HCT116 (cell line): ENCODE measurements around the gene MZB1. TPM values are rescaled to one million over a fixed set of nuclear protein-coding genes. Genes with fewer than 3 reads are reported as not detected.

Experiments
- ATAC-seq: fragments of 200-7000 bp; cut with Tn5 transposase; 2 replicates; pipeline ENCODE4 v1.9.1; 2020; ENCODE audit warnings: mild to moderate bottlenecking, moderate library complexity
- BruUV-seq: library from RNA; stranded (reverse); fragments of 400-500 nt; replicated peaks from 2 replicates; lab custom pipeline; 2021; lab: Mats Ljungman, UMichigan
- CTCF ChIA-PET: fragments of 300-600 bp; sonication (Branson Sonifier 250); formaldehyde crosslinking; loops from one replicate; lab custom pipeline; 2021; ENCODE audit warnings: antibody characterized with exemption; lab: Charles Lee
- POLR2A ChIA-PET: fragments of 300-600, 350-600 bp; sonication (Branson Sonifier 250); formaldehyde crosslinking; loops from one replicate; lab custom pipeline; 2021; ENCODE audit warnings: antibody characterized with exemption; lab: Charles Lee
- RAD21 ChIA-PET, 2 experiments: fragments of 300-600 bp; sonication (Branson Sonifier 250); formaldehyde crosslinking; loops; one replicate each; lab custom pipeline; 2023; ENCODE audit warnings: low total read pairs in 2 of 2; ENCODE audit not compliant: uncharacterized antibody in 2 of 2, unreplicated experiment in 2 of 2, low non-redundant PET in 1 of 2; lab: Charles Lee
- DNase-seq: peaks from one replicate; pipeline ENCODE4 v3.0.0-alpha.2; 2010; ENCODE audit warnings: low read depth, low spot score
- H2AFZ ChIP-seq: fragments of 200-600 bp; shearing (Covaris generic), sonication (generic); 2 replicates; pipeline ENCODE4 v1.6.1; 2017; ENCODE audit warnings: low read depth, mixed run types, mixed read lengths, antibody characterized with exemption, low read length; ENCODE audit not compliant: poor library complexity, severe bottlenecking
- H3K27ac ChIP-seq: 2 replicates; pipeline ENCODE4 v1.5.1; 2012; ENCODE audit warnings: low read depth, low read length
- H3K27me3 ChIP-seq: fragments of 200-600 bp; sonication (generic); 2 replicates; pipeline ENCODE4 v1.6.1; 2016; ENCODE audit warnings: mixed run types, low read length, mixed read lengths; ENCODE audit not compliant: insufficient read depth
- H3K36me3 ChIP-seq, 2 experiments: fragments of 200-500 bp in 1 of 2; fragments of 200-600 bp in 1 of 2; sonication (Bioruptor generic) in 1 of 2; sonication (generic) in 1 of 2; 2 replicates each; pipeline versions ENCODE4 v1.5.1 to v1.6.1; 2014 to 2016; ENCODE audit warnings: low read length in 2 of 2, inconsistent platforms in 1 of 2, mixed read lengths in 1 of 2, mixed run types in 1 of 2; ENCODE audit not compliant: insufficient read depth in 2 of 2, control insufficient read depth in 1 of 2
- H3K4me1 ChIP-seq, 2 experiments: fragments of 200-600 bp in 1 of 2; sonication (generic) in 1 of 2; 2 replicates each; pipeline versions ENCODE4 v1.5.1 to v1.6.1; 2012 to 2017; ENCODE audit warnings: low read length in 2 of 2, inconsistent platforms in 1 of 2, mild to moderate bottlenecking in 1 of 2, mixed read lengths in 1 of 2, mixed run types in 1 of 2, moderate library complexity in 1 of 2; ENCODE audit not compliant: insufficient read depth in 2 of 2, control insufficient read depth in 1 of 2
- H3K4me2 ChIP-seq: fragments of 200-600 bp; sonication (generic); 2 replicates; pipeline ENCODE4 v1.6.1; 2017; ENCODE audit warnings: mixed run types, low read length, mixed read lengths
- H3K4me3 ChIP-seq, 2 experiments: fragments of 200-600 bp in 1 of 2; sonication (generic) in 1 of 2; replicated peaks in 1 of 2; 2 replicates each; pipeline ENCODE4 v1.5.1; 2011 to 2016; ENCODE audit warnings: low read length in 2 of 2, control low read depth in 1 of 2, low read depth in 1 of 2, mild to moderate bottlenecking in 1 of 2, mixed read lengths in 1 of 2, mixed run types in 1 of 2
- H3K79me2 ChIP-seq: fragments of 200-600 bp; sonication (generic); 2 replicates; pipeline ENCODE4 v1.6.1; 2017; ENCODE audit warnings: mild to moderate bottlenecking, mixed run types, low read length, moderate library complexity, mixed read lengths; ENCODE audit not compliant: insufficient read depth
- H3K9ac ChIP-seq: fragments of 200-600 bp; sonication (generic); 2 replicates; pipeline ENCODE4 v1.6.1; 2016; ENCODE audit warnings: low read length, mixed read lengths
- H3K9me2 ChIP-seq: fragments of 200-600 bp; sonication (generic), shearing (Covaris generic); 2 replicates; pipeline ENCODE4 v1.6.1; 2017; ENCODE audit warnings: mixed run types, mild to moderate bottlenecking, moderate library complexity; ENCODE audit not compliant: insufficient read depth
- H3K9me3 ChIP-seq, 2 experiments: fragments of 200-500 bp in 1 of 2; fragments of 200-600 bp in 1 of 2; sonication (Bioruptor generic) in 1 of 2; sonication (generic) in 1 of 2; 2 replicates each; pipeline ENCODE4 v1.6.1; 2014 to 2017; ENCODE audit warnings: low read length in 2 of 2, mixed read lengths in 2 of 2, inconsistent platforms in 1 of 2, low read depth in 1 of 2, mild to moderate bottlenecking in 1 of 2, mixed run types in 1 of 2, moderate library complexity in 1 of 2; ENCODE audit not compliant: control insufficient read depth in 1 of 2, insufficient read depth in 1 of 2
- H4K20me1 ChIP-seq: fragments of 200-600 bp; sonication (generic), shearing (Covaris generic); 2 replicates; pipeline ENCODE4 v1.6.1; 2017; ENCODE audit warnings: mixed run types, mild to moderate bottlenecking, moderate library complexity; ENCODE audit not compliant: insufficient read depth
- CBX3 ChIP-seq: IDR thresholded peaks from 2 replicates; pipeline ENCODE4 v1.6.1; 2012; ENCODE audit warnings: low read depth
- EZH2 ChIP-seq: fragments of 200-600 bp; sonication (generic); IDR thresholded peaks from 2 replicates; pipeline ENCODE4 v1.6.1; 2017; ENCODE audit warnings: antibody characterized with exemption, mixed run types
- FOSL1 ChIP-seq: IDR thresholded peaks from 2 replicates; pipeline ENCODE4 v1.6.1; 2012; ENCODE audit warnings: low read depth
- RAD21 ChIP-seq: IDR thresholded peaks from 2 replicates; pipeline ENCODE4 v1.6.1; 2012; ENCODE audit warnings: low read depth, mild to moderate bottlenecking
- ZFX ChIP-seq: fragments of 450-650 bp; IDR thresholded peaks from 2 replicates; pipeline ENCODE4 v1.6.1; 2017
- intact Hi-C: fragments of 100-400 bp; cut with micrococcal nuclease; formaldehyde crosslinking; loops from 2 replicates; pipeline ENCODE4 v1.10.0; 2022
- total RNA-seq: library from RNA; stranded (reverse); gene quantifications from one replicate; pipeline ENCODE4 v1.2.1, GENCODE V29; 2021; ENCODE audit not compliant: unreplicated experiment
- TF ChIP-seq, protein P1 (sequence below): IDR thresholded peaks from 2 replicates; pipeline ENCODE4 v1.6.1; 2012; ENCODE audit warnings: low read depth
- TF ChIP-seq, protein P2 (sequence below): IDR thresholded peaks from 2 replicates; pipeline ENCODE4 v1.6.1; 2012
- TF ChIP-seq, protein P3 (sequence below), 3 experiments: fragments of 200-600 bp in 1 of 3; sonication (generic) in 1 of 3; IDR thresholded peaks in 2 of 3; conservative IDR thresholded peaks in 1 of 3; 2 replicates each; pipeline ENCODE4 v1.5.1; 2012 to 2017; ENCODE audit warnings: low read depth in 2 of 3, low read length in 2 of 3, antibody characterized with exemption in 1 of 3, borderline replicate concordance in 1 of 3, control low read depth in 1 of 3, mild to moderate bottlenecking in 1 of 3, mixed read lengths in 1 of 3, mixed run types in 1 of 3, moderate library complexity in 1 of 3; ENCODE audit not compliant: insufficient read depth in 1 of 3

The MZB1 gene
- total RNA-seq, 1 experiment from 2014 or later: 0.81 TPM

DNA sequence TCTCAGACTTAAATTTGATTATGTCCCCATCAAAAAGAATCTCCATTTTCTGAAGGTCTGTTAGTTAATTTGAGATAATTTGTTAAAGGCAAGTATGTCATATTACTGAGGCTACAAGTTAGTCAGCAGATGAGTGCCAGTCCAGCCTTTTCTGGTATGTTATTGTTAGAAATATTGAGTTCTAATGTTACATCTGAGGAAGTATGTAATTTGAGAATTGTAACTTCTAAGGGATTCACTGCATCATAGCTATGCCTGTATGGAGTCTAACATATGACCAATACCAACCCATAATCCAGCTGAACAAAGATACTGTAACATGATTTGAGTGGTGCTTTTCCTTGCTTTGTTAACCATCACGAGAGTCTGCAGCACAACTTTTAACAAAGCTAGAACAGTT lies 20.5 kb downstream of the MZB1 start (continued):
- TF ChIP-seq, protein P1, sequence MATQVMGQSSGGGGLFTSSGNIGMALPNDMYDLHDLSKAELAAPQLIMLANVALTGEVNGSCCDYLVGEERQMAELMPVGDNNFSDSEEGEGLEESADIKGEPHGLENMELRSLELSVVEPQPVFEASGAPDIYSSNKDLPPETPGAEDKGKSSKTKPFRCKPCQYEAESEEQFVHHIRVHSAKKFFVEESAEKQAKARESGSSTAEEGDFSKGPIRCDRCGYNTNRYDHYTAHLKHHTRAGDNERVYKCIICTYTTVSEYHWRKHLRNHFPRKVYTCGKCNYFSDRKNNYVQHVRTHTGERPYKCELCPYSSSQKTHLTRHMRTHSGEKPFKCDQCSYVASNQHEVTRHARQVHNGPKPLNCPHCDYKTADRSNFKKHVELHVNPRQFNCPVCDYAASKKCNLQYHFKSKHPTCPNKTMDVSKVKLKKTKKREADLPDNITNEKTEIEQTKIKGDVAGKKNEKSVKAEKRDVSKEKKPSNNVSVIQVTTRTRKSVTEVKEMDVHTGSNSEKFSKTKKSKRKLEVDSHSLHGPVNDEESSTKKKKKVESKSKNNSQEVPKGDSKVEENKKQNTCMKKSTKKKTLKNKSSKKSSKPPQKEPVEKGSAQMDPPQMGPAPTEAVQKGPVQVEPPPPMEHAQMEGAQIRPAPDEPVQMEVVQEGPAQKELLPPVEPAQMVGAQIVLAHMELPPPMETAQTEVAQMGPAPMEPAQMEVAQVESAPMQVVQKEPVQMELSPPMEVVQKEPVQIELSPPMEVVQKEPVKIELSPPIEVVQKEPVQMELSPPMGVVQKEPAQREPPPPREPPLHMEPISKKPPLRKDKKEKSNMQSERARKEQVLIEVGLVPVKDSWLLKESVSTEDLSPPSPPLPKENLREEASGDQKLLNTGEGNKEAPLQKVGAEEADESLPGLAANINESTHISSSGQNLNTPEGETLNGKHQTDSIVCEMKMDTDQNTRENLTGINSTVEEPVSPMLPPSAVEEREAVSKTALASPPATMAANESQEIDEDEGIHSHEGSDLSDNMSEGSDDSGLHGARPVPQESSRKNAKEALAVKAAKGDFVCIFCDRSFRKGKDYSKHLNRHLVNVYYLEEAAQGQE: no peak
- TF ChIP-seq, protein P2, sequence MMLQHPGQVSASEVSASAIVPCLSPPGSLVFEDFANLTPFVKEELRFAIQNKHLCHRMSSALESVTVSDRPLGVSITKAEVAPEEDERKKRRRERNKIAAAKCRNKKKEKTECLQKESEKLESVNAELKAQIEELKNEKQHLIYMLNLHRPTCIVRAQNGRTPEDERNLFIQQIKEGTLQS: no peak
- TF ChIP-seq FOSL1: no peak
- no peak for TF ChIP-seq ZFX
- TF ChIP-seq RAD21: no peak
- TF ChIP-seq EZH2: no peak

DNA sequence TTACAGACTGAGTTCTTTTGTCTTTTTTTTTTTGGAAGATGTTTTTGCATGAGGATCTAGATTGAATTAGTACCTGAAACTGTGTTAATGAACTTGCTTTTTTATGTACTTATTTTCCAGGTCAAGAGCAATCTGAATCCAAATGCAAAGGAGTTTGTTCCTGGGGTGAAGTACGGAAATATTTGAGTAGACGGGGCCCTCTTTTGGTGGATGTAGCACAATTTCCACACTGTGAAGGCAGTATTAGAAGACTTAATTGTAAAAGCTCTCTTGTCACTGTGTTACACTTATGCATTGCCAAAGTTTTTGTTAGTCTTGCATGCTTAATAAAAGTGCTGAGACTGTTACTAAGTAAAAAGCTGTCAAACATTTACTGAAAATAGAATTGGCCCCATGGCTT lies 21.1 kb downstream of the MZB1 start:
- Histone ChIP-seq H2AFZ (no peak overlapping the region), H3K36me3 (peaks cover 24 to 34% of the 10 kb centered on the region in 2 experiments; a peak in 3 of 4 replicates), H3K9me3 (no peaks in the 10 kb centered on the region), H3K4me1 (peaks cover 16% of the 10 kb centered on the region in 2 experiments), H3K27me3 (no peaks in the 10 kb centered on the region), H3K27ac (no peak overlapping the region), H3K4me3 (no peak overlapping the region), H3K79me2 (peaks cover 6% of the 10 kb centered on the region; the same call in 1 of the 2 replicates), H3K9ac (no peak overlapping the region), H3K4me2 (no peak overlapping the region), H3K9me2 (no peaks in the 10 kb centered on the region), H4K20me1 (no peaks in the 10 kb centered on the region)
- TF ChIP-seq RAD21: peak; percentile 47
- TF ChIP-seq, protein P3, sequence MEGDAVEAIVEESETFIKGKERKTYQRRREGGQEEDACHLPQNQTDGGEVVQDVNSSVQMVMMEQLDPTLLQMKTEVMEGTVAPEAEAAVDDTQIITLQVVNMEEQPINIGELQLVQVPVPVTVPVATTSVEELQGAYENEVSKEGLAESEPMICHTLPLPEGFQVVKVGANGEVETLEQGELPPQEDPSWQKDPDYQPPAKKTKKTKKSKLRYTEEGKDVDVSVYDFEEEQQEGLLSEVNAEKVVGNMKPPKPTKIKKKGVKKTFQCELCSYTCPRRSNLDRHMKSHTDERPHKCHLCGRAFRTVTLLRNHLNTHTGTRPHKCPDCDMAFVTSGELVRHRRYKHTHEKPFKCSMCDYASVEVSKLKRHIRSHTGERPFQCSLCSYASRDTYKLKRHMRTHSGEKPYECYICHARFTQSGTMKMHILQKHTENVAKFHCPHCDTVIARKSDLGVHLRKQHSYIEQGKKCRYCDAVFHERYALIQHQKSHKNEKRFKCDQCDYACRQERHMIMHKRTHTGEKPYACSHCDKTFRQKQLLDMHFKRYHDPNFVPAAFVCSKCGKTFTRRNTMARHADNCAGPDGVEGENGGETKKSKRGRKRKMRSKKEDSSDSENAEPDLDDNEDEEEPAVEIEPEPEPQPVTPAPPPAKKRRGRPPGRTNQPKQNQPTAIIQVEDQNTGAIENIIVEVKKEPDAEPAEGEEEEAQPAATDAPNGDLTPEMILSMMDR (IDR thresholded peaks at IDR 0.05 in 2 of 3, conservative IDR thresholded peaks at IDR 0.05 in 1 of 3; ENCODE audit: borderline replicate concordance in 1 of 3, insufficient read depth in 1 of 3, low read depth in 2 of 3, low read length in 2 of 3): peak; percentile 13 to 36 (median 16); a peak in 2 of 6 replicates
- TF ChIP-seq CBX3: no peak
- ATAC-seq (no peak), DNase-seq (no peak)
- intact Hi-C loops: no loop called here
- RAD21 ChIA-PET: no interaction called here
- POLR2A ChIA-PET: no interaction called here
- no TSS peak for BruUV-seq
- CTCF ChIA-PET: interaction anchor here (1.4 kb wide), 2 partner anchors 27 to 96 kb away, joined by 4 to 6 read pairs; partner anchors contain the start of gene PAIP2
